GM03348 (cell line): Measurements from ENCODE around the gene RIN1.
A peak's percentile ranks its signal among the peaks of the same experiment; 100 is the strongest.
"Not testable (repeated sequence)": the region's sequence is repeated elsewhere in the genome, so short reads cannot be mapped to it uniquely, and the experiment has no call there.

Experiments used
- DNase-seq: peaks from one replicate; pipeline ENCODE4 v3.0.0; 2012; ENCODE audit warnings: low spot score

Gene RIN1

DNA sequence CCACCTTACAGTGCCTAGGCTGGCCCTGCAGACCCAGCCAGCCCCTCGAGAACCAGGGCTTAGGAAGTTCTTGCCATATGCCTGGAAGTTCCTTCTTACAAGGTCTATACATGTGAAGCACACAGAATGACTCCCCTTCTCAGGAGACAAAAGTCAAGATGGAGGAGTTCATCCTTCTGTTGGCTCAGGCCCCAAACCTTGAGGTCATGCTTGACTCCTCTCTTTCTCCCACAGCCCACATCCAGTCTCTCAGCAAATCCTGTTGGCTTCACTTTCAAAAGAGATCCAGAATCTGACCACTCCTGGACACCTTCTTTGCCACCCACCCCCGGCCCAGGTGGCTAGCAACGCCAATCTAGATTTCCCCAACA lies 17.6 kb downstream of the RIN1 start:
- no peak for DNase-seq

DNA sequence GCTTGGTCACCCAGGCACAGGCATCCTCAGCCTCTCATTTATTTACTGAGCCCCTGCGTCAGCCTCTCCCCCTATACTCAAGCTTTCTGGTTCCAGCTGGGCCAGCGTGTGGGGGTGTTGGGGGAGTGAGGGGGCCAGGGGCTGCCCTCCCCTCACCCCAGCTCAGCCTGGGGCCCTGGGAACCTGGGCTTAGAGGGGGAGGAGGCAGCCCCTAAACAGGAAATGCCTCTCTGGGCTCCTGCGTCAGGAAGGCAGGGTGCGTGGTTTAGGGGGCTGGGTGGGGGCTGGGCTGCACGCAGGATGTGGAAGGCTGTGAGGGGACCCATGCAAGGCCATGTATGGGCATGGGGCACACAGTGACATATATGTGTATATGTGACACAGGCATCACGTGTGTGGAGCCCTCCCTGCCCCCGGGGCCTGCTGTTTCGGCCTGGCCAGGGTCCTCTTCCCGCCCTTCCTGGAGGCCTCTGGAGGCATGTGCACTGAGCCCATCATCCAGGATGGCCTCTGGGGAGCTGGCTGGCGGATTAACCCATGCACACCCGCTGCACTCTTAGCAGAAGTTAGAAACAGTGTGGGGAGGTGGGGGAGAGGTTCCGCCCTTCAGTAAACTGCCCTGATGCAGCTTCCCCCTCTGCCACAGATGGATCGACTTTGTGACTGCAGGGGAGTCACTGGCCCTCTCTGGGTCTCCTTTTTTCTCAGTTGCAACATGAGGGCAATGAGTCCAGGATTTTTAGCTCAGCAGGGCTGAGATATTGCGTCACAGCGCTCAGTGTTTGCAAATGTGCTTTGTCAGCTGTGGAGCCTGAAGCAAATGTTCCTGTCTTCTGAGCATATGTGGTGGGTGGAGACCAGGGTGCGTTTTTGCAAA lies 18.3 kb downstream of the RIN1 start:
- DNase-seq = peak; percentile 56

DNA sequence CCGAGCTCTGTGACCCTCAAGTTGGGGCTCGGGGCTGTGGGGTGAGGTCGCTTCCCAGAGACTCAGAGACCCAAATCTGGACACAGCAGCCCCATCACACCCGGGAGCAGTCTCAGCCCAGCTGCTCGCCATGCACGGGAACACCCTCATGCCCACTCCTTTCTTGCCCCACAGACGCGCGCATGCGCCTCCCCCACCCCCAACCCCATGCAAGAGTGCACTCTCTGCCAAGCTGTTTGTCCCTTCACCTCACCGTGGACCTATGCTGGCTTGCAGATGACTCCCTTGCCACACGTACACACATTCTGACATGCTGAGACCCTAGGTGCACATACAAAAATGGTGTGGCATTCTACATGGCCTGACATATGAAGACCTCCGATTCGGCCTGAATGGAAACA lies 18.9 kb downstream of the RIN1 start:
- peak; percentile 74 for DNase-seq

DNA sequence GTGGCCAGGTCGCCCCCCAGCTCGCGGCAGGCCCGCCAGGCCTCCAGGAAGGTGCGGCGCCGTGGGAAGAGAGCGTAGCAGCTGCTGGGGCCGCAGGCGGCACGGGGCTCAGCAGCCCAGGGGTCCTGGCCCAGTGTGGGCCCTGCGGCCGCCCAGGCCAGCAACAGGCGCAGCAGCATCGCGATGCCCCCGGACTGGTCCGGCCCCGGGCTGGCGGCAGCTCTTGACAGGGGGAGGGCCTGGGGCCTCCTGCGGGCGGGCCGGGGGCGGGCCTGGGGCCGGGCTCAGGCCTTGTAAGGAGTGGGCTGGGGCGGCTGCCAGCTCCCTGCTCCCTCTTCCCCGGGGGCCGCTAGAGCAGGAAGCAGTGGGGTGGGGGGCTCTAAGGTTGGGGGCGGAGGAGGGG lies 19.4 kb downstream of the RIN1 start, which contains the start of gene CD248:
Gene CD248, minus strand, starts transcription at position 196 of the 403 bp plus-strand sequence. Its CDS starts 17 bp downstream, at position 179.
- DNase-seq = peak; percentile 91

DNA sequence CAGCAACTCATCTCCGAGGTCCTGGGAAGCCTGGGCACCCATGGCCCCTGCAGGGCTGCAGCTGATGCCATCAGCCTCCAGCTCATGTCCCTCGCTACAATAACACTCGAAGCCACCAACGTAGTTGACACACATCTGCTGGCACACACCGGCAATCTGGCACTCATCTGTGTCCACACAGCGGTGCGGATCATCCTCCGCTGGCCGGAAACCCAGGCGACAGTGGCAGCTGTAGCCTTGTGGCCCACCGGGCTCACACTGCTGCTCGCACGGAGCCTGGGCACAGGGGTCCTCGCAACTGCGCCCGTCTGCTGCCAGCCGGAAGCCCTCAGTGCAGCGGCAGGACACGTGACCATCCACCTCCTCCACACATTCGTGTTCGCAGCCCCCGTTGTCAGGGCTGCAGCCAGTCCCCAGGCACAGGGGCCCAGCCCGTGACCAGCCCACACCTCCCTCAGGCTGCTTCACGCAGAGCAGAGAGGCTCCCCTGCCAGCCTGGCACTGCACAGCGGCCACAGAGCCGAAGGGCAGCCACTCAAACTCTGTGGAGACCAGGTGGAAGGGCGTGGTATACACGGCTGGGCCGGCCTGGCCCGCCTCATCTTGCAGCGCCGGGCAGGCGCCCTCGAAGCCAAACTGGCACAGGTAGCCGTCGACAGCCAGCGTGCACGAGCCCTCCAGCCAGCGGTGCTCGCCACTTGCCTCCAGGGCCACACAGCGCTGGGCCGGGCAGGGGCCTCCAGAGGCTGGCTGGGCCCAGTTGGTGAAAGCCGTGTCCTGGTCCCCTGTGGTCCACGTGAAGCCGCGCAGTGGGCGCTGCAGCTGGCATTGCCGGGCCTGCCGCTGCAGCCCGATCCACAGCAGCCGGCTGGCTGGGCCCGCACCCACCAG lies 20.1 kb downstream of the RIN1 start:
- peak; percentile 22 for DNase-seq

DNA sequence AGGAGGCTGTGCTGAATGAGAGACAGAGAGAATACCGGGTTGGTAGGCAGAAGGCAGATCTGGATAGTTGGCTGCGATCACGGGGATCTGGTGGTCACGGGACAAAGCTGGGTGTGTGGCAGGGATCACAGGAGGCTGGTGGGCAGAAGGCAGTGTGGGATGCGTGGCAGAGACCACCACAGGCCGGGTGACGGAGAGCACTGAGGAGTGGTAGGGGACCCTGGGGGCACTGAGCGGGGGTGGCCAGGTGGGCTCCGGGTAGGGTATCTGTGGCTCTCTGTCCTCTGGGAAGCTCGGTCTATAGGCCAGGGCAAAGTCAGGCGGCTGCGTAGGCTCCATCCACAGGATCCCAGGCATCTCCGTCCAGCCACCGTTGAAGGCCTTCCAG lies 20.7 kb downstream of the RIN1 start:
- DNase-seq = no peak

DNA sequence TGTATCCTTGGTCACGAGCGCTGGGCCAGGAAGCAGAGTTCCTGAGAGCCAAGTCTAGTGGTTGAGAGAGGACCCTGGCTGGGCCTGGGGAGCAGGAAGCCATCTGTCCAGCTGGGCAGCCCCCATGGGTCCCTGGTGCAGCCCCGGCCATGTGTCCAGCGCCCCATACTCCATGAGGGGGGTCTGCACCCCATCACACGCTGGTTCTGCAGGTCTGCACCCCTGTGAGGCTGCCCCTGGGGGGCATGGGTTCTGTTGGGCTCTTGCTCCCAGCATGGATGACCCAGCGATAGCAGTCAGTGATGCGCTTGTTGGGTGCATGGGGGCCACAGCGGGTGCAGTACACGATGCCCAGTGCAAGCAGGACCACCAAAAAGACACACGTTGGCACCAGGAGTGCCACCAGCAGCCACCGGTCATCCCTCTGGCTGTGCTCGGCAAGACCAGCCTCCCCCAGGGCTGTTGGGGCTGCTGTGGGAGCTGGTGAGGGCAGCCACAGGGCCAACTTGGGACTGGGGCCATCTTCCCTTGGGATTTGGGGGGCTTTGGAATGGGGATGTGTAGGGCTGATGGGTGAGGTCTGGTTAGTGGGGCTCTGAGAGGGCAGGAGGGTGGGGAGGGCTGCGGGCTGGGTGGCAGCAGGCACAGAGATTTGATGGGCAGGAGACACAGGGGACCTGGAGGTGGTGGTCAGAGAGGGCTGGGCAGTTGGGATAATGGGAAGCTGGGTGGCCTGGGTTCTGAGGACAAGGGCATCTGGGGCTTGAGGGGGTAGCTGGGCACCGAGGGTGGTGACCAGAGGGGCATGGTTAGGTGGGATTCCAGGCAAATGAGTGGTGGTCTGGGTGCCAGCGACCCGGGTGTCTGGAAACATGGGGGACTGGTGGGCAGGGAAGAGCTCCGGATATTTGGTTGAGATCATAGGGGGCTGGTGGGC lies 21.4 kb downstream of the RIN1 start:
- DNase-seq = no peak

DNA sequence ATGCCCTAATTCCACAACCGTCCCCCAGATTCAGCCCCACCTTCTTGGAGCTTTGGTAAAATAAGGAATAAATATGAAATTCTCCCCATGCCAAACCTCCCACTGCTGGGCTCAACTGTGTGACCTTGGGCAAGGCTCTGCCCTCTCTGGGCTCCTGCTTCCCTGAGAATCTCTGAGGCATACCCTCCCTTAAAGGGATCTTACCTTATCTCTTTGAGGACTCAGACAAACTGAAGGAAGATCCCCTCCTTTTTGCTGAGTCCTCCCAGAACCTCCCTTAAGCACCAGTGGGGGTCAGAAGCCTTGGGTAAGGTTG lies 22.1 kb downstream of the RIN1 start:
- DNase-seq = no peak

DNA sequence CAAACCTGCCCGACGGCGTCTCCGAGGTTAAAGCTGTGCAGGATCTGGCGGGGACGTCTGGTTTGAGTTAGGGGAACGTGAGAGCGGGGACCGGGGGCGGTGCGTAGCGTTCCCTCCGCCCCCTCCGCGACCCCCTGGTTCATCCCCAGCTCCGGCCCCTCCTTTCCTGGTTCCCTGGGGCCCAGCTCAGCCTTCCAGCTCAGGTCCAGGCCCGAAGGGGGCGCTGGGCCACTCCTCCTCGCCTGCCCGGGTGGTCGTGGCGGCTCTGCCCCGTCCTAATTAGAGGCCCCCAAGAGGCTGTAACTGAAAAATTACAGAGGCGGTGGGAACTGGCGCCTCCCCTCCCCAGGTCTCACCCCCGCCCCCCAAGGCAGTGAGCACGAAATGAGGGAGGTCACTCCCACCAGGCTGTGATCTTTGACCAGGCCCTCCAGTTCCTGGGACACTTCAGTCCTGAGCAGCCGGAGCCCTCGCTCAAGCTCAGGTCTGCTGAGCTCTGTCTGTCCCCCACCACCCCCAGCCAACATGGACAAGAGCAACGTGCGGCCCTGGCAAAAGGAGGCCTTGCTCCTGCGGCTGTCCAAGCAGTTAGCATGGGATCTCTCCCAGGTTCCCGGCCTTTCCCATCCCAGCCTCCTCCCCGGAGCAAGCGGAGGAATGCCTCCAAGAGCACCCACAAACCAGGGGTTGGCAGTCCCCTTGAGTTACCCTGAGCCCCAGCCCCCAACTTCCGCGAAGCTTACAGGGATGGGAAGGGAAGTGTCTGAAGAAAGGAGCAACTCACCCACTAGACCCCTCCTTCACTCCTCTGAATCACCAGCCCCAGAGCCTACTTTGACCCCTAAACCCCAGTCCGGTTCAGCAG lies 22.7 kb downstream of the RIN1 start:
- DNase-seq = peak; percentile 58

DNA sequence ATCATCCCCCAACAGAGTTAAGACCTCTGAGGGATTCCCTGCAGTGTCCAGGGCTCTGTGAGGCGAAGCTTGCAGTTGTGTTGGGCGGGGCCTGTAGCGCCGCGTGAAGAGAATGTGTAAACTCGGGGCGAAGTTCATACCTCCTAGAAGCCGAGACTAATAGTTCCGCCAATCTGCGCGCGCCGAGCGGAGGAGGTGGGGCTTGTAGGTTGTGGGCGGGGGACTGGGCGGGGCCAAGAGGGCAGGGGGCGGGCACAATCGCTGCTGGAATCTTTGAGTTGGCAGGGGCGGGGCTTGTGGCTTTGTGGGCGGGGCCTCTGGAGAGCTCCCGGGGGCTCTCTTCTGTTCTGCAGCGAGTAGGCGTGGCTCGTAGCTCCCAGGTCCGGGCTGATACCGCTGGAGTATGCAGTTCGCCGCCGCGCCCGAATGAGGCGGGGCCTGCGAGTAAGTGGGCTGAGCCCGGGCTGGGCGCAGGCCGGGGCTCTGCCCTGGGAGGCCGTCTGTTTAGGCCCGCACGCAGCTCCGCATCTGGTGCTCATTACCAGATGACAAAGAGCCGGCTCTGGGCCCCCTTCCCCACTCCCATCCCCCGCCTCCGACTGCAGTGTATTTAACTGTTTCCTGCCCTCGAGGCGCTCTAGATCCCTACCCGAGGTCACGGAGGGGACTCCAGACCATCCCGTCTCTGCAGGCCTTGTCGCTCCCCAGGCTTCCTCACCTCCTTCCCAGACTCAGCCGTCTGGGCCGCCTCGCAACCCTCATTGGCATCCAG lies 23.5 kb downstream of the RIN1 start:
- DNase-seq = peak; percentile 97

DNA sequence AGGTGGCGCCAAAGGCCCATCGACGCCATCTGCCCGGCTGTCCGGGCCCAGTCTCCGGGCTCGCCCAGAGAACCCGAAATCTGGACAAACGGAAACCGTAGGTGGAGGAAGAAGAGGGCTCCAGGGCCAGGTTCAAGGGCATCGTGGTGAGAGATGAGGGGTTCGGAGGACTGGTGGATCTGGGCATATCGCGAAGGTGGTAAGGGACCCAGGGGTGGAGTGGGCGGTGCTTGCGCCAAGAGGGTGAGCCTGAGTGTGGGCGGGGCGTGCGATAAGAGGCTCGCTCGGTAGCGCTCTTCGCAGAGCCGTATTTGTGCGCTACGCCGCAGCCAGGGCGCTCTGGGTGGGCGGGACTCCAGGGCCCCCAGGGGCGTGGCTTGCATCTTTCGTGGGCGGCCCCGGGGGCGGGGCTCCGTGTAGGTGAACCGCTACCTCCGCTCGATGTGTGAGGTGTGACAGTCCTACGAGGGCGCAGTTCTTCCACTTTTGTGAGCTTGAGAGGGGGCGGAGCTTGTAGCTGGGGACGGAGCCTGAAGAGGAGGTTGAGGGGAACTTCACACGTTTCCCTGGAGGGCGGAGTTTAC lies 24.2 kb downstream of the RIN1 start:
- peak; percentile 89 for DNase-seq

DNA sequence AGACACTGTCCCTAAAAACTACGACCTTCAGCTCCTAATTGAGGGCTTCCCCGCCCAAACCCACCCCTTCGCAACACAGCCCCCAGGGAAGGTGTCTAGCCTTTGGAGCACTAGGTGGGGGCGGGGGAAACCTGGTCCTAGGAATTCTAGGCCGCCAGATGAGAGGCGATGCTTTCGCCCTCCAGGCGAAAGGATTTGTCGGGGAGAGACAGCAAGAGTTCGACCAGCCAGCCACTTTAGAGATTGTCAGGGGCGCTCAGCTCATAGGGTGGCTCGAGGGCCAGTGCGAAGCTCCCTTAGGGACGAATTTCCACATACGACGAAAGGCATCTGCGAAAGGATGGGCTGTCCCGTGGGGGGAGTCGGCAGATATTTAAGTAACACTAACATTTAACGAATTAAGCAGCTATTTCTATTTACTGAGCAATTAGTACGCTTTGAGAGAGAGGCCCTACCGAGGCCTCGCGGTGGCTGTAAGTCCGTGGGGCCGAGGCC lies 24.7 kb downstream of the RIN1 start:
- no peak for DNase-seq

DNA sequence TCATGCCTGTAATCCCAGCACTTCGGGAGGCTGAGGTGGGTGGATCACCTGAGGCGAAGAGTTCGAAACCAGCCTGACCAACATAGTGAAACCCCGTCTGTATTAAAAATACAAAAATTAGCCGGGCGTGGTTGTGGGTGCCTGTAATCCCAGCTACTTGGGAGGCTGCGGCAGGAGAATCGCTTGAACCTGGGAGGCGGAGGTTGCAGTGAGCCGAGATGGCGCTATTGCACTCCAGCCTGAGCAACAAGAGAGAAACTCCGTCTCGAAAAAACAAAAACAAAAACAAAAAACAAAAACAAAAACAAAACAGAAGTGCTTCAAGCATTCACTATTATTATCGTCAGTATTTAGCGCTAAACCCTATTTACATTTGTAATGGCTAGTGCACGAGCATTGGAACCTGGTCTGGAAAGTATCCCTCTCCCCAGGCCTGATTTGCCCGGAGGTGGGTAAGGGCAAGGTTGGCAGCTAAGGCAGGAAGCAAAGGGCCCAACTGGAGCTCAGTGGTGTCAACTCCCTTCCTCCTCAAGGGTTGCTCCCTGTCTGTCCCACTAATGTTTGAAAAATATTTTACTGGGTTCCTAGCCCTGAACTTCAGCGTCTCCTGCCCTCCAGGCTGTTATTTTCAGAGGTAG lies 25.3 kb downstream of the RIN1 start:
- not testable (repeated sequence) for DNase-seq

DNA sequence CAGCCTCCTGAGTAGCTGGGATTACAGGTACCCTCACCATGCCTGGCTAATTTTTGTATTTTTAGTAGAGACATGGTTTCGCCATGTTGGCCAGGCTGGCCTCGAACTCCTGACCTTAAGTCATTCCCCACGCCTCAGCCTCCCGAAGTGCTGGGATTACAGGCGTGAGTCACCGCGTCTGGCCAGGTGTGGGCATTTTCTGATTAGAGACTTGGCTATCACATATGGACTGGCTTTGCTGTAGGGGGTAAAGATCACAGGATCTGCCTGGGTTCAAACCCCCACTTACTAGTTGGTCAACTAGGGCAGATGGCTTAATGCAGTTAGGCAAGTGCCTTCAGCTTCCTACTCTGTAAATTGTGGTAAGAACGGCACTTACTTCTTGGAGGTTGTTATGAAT lies 25.9 kb downstream of the RIN1 start:
- no peak for DNase-seq

DNA sequence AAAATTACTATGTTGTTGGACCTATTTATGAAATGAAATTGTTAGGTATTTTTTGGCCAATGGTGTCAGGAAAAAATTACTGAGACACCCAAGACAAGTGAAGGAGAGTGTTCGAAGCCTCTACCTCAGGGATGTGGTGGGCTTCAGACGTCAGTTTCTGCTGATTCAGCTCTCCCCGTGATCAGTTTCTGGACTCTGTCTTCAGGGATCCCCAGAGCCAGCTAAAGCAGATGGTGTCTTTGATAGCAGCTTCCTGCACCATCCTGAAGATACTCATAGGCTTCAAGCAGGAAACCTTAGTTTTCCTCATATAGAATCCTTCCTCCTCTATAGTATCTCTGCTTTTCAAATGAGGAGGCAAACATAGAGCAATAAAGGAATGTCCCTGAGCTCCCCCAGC lies 26.8 kb downstream of the RIN1 start:
- DNase-seq = no peak

DNA sequence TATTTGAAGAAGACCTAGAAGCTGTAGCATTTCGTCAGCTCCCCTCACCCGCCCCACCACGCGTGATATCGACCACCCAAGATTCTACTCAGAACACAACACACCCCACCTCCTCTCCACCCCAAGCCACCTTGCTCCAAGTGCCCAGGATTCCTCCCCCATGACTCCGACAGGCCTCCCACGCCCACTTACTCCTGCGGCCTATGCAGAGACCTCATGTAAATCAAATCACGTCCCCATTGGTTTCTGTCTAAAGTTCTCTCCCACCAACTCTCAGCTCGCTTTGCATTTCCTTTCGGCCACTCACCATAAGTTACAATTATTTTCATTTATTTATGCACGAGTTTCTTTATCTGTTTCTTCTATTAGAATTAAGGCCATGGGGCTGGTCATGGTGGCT lies 33.6 kb downstream of the RIN1 start:
- no peak for DNase-seq

DNA sequence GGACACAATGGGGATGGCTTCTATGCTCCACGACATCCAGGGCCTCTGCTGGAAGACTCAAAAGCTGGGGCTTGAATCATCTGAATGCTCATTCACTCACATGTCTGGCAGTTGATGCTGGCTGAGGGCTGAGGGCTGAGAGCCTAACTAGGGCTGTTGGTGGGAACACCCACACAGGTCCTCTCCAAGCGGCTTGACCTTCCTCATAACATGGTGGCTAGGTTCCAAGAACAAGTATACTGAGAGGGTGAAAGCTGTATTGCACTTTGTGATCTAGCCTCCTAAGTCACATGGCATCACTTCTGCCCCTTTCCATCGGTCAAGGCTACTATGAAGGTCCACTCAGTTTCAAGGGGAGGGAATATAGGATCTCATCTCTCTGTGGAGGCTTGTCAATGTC lies 37.0 kb downstream of the RIN1 start:
- DNase-seq = no peak

DNA sequence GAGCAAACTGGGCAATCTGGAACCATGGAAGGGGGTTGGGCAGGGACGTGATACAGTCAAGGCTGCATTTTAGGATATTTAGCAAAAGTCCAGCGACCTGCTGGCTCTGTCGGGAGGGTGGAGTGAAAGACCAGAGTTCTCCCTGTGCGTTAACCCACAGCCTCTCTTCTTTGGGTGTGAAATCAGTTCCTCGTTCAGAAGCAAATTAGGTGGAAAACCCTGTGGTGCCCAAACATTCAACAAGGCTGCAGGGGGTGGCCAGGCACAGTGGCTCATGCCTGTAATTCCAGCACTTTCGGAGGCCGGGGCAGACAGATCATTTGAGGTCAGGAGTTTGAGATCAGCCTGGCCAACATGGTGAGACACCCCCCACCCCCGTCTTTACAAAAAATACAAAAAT lies 38.6 kb downstream of the RIN1 start:
- no peak for DNase-seq
